Kidney epithelial cell (primary cell): ENCODE data around the gene TNFRSF1B. TPM values are rescaled to one million over a fixed set of nuclear protein-coding genes. Genes with fewer than 3 reads are reported as not detected.

Experiments used
- DNase-seq: peaks from one replicate; pipeline ENCODE4 v3.0.0-alpha.2; 2010; ENCODE audit warnings: low read depth
- H3K27me3 ChIP-seq: 2 replicates; pipeline ENCODE4 v1.6.0; 2011; ENCODE audit warnings: low read length; ENCODE audit not compliant: control insufficient read depth, insufficient read depth
- H3K36me3 ChIP-seq: 2 replicates; pipeline ENCODE4 v1.5.1; 2011; ENCODE audit warnings: low read length; ENCODE audit not compliant: control insufficient read depth, insufficient read depth
- H3K4me3 ChIP-seq: 2 replicates; pipeline ENCODE4 v1.5.1; 2011; ENCODE audit warnings: low read depth, mild to moderate bottlenecking, control low read depth, low read length
- CTCF ChIP-seq: IDR thresholded peaks from 2 replicates; pipeline ENCODE4 v1.5.1; 2011; ENCODE audit warnings: mild to moderate bottlenecking, moderate library complexity, low read length, control low read depth, inconsistent platforms; ENCODE audit not compliant: insufficient read depth, poor library complexity, severe bottlenecking
- total RNA-seq: library from RNA; depleted of rRNA; stranded (reverse); fragments of >200 nt; gene quantifications from 2 replicates; pipeline ENCODE4 v1.2.3, GENCODE V29; 2015

Gene TNFRSF1B
- total RNA-seq, 1 donor from 2014 or later = 0.21 TPM

DNA sequence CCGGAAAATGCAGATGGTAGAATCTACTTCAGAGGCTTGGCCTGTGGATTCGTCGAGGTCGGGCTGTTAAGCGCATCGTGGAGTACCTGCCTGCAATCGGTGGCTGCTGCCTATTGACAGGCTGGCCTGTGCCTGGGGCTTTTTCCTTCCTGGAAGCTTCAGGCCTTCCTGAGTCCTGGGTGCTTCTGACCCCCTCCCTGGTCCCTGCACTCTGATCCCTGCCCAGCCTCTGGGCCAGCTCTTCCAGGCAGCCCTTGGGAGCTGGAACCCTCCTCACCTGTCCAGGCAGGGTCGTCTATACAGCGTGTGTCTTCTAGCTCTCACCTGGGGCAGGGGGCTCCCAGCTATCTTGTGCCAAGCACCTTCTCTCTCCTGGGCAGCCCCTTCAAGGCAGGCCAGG is 40.0 kb upstream of the TNFRSF1B start:
- H3K27me3 ChIP-seq = peaks cover 17% of the 10 kb centered on the region
- no peak for DNase-seq
- no peak for TF ChIP-seq CTCF
- H3K4me3 ChIP-seq = no peak overlapping the region
- H3K36me3 ChIP-seq = no peaks in the 10 kb centered on the region

DNA sequence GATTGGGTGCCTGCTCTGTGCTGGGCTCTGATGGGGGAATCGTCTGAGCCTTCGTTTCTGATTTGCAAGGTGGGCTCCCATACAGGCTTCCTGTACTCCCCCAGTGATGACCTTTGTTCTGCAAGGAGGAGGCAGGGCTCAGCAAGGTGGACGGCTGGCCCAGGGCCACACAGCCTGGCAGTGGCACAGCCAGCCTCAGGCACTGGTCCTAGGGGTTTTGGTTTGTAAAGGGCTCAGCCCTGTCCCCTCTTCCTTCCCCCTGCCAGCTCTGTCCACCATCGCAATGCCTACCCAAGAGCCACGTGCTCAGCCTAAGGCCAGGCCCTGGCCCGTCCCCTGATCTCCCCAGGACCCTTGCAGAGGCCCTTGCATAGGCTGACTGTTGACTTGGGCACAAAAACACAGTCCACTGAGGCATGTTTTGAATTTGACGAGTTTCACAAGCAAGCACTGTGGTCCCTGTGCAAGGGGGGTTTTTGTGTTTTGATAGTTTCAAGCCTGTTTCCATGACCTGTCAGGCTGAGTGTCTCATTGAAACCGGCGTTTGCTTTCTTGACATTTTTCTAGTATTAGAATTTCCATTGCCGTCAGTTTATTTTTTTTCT is 39.5 kb upstream of the TNFRSF1B start:
- no peak for TF ChIP-seq CTCF
- Histone ChIP-seq H3K4me3 (no peak overlapping the region), H3K27me3 (peaks cover 17% of the 10 kb centered on the region), H3K36me3 (no peaks in the 10 kb centered on the region)
- no peak for DNase-seq

- no peak overlapping the region for H3K4me3 ChIP-seq
- DNase-seq = no peak
- no peaks in the 10 kb centered on the region for H3K36me3 ChIP-seq
- no peak for TF ChIP-seq CTCF
- peaks cover 15% of the 10 kb centered on the region for H3K27me3 ChIP-seq
Measured at GRCh38 chr1:12128120-12128519, 38.7 kb upstream of the TNFRSF1B start.

DNA sequence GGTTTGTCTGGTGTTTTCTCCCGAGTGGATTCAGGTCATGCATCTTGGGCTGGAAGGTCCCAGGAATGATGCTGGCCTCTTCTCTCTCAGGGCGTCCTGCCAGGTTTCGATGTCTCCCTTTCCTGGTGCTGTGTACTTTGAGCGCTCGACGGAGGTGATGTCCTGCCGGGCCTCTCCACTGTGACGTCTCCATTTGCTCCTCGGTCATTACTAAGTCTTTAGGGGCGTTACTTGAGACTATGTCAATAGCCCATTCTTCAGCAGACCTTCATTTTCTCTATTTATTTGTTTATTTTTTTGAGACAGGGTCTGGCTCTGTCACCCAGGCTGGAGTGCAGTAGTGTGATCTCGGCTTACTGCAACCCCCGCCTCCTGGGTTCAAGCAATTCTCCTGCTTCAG is 37.2 kb upstream of the TNFRSF1B start:
- Histone ChIP-seq H3K36me3 (no peaks in the 10 kb centered on the region), H3K27me3 (peaks cover 7% of the 10 kb centered on the region), H3K4me3 (no peak overlapping the region)
- no peak for DNase-seq
- TF ChIP-seq CTCF = no peak

GRCh38 chr1:12130466-12131130 is 36.2 kb upstream of the TNFRSF1B start:
- no peak for DNase-seq
- H3K27me3 ChIP-seq = peaks cover 6% of the 10 kb centered on the region
- no peak for TF ChIP-seq CTCF
- H3K4me3 ChIP-seq = no peak overlapping the region
- H3K36me3 ChIP-seq = no peaks in the 10 kb centered on the region

DNA sequence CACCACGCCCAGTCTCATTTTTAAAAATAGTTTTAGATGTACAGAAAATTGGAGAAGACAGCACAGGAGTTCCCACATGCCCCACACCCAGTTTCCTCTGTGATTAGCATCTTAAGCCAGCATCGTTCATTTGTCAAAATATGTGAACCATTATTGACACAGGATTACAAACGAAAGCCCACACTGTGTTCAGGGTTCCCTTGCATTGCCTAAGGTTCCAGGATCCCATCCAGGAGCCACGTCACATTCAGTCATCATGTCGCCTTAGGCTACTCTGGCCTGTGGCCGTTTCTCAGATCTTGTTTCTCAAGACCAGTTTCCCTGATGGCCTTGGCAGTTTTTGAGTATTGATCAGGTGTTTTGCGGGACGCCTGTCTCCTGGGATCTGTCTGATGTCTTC is 34.7 kb upstream of the TNFRSF1B start:
- peaks cover 2% of the 10 kb centered on the region for H3K27me3 ChIP-seq
- no peak for DNase-seq
- no peak overlapping the region for H3K4me3 ChIP-seq
- H3K36me3 ChIP-seq = no peaks in the 10 kb centered on the region
- no peak for TF ChIP-seq CTCF
